Measurements from ENCODE around the gene DGKB. TPM values are rescaled to one million over a fixed set of nuclear protein-coding genes. Genes with fewer than 3 reads are reported as not detected.

Gene DGKB
- total and polyA plus RNA-seq, 2 donors from 2014 or later, result 0.26 to 1.5 TPM

- no peak for TF ChIP-seq CTCF (IDR thresholded peaks at IDR 0.05; ENCODE audit: borderline replicate concordance, extremely low read depth, insufficient read depth)
- intact Hi-C loops (cut with DNase I), result no loop called here
- no peaks in the 10 kb centered on the region for H3K4me1 ChIP-seq (ENCODE audit: control insufficient read depth in 2 of 3, insufficient read depth in 2 of 3, low read depth in 1 of 3, low read length in 3 of 3)
- no peak for FAIRE-seq
- no peak for DNase-seq
- H3K4me3 ChIP-seq (ENCODE audit: low read length in 3 of 3), result no peak overlapping the region
- H3K27ac ChIP-seq (ENCODE audit: low read depth in 2 of 2, low read length in 2 of 2), result no peak overlapping the region
- no peaks in the 10 kb centered on the region for H3K27me3 ChIP-seq (ENCODE audit: control insufficient read depth, insufficient read depth, low read length)
- H3K9me3 ChIP-seq (ENCODE audit: control insufficient read depth in 2 of 3, insufficient read depth in 1 of 3, low read length in 3 of 3), result no peaks in the 10 kb centered on the region
- H3K36me3 ChIP-seq (ENCODE audit: control insufficient read depth in 2 of 3, insufficient read depth in 3 of 3, low read length in 3 of 3), result no peaks in the 10 kb centered on the region
- H3K9ac ChIP-seq (ENCODE audit: low read length in 3 of 3), result no peak overlapping the region
Observed at GRCh38 chr7:14226126-14226525, 676.4 kb downstream of the DGKB start.

- Histone ChIP-seq H3K9ac (ENCODE audit: low read length in 3 of 3) (no peak overlapping the region), H3K9me3 (ENCODE audit: control insufficient read depth in 2 of 3, insufficient read depth in 1 of 3, low read length in 3 of 3) (no peaks in the 10 kb centered on the region), H3K27ac (ENCODE audit: low read depth in 2 of 2, low read length in 2 of 2) (no peak overlapping the region), H3K36me3 (ENCODE audit: control insufficient read depth in 2 of 3, insufficient read depth in 3 of 3, low read length in 3 of 3) (no peaks in the 10 kb centered on the region), H3K4me1 (ENCODE audit: control insufficient read depth in 2 of 3, insufficient read depth in 2 of 3, low read depth in 1 of 3, low read length in 3 of 3) (no peaks in the 10 kb centered on the region), H3K27me3 (ENCODE audit: control insufficient read depth, insufficient read depth, low read length) (no peaks in the 10 kb centered on the region), H3K4me3 (ENCODE audit: low read length in 3 of 3) (no peak overlapping the region)
- TF ChIP-seq CTCF (IDR thresholded peaks at IDR 0.05; ENCODE audit: borderline replicate concordance, extremely low read depth, insufficient read depth), result no peak
- DNase-seq (no peak), FAIRE-seq (no peak)
- intact Hi-C loops (cut with DNase I), result no loop called here
Observed at GRCh38 chr7:14219125-14219524, 683.4 kb downstream of the DGKB start.

- Histone ChIP-seq H3K4me1 (ENCODE audit: control insufficient read depth in 2 of 3, insufficient read depth in 2 of 3, low read depth in 1 of 3, low read length in 3 of 3) (no peaks in the 10 kb centered on the region), H3K9ac (ENCODE audit: low read length in 3 of 3) (no peak overlapping the region), H3K9me3 (ENCODE audit: control insufficient read depth in 2 of 3, insufficient read depth in 1 of 3, low read length in 3 of 3) (no peaks in the 10 kb centered on the region), H3K27me3 (ENCODE audit: control insufficient read depth, insufficient read depth, low read length) (no peaks in the 10 kb centered on the region), H3K27ac (ENCODE audit: low read depth in 2 of 2, low read length in 2 of 2) (no peak overlapping the region), H3K4me3 (ENCODE audit: low read length in 3 of 3) (no peak overlapping the region), H3K36me3 (ENCODE audit: control insufficient read depth in 2 of 3, insufficient read depth in 3 of 3, low read length in 3 of 3) (no peaks in the 10 kb centered on the region)
- FAIRE-seq (no peak), DNase-seq (no peak)
- TF ChIP-seq CTCF (IDR thresholded peaks at IDR 0.05; ENCODE audit: borderline replicate concordance, extremely low read depth, insufficient read depth), result no peak
- intact Hi-C loops (cut with DNase I), result no loop called here
Observed at GRCh38 chr7:14218338-14218737, 684.2 kb downstream of the DGKB start.

- no peak for TF ChIP-seq CTCF (IDR thresholded peaks at IDR 0.05; ENCODE audit: borderline replicate concordance, extremely low read depth, insufficient read depth)
- Histone ChIP-seq H3K9ac (ENCODE audit: low read length in 3 of 3) (no peak overlapping the region), H3K4me1 (ENCODE audit: control insufficient read depth in 2 of 3, insufficient read depth in 2 of 3, low read depth in 1 of 3, low read length in 3 of 3) (no peaks in the 10 kb centered on the region), H3K27me3 (ENCODE audit: control insufficient read depth, insufficient read depth, low read length) (no peaks in the 10 kb centered on the region), H3K4me3 (ENCODE audit: low read length in 3 of 3) (no peak overlapping the region), H3K9me3 (ENCODE audit: control insufficient read depth in 2 of 3, insufficient read depth in 1 of 3, low read length in 3 of 3) (no peaks in the 10 kb centered on the region), H3K27ac (ENCODE audit: low read depth in 2 of 2, low read length in 2 of 2) (no peak overlapping the region), H3K36me3 (ENCODE audit: control insufficient read depth in 2 of 3, insufficient read depth in 3 of 3, low read length in 3 of 3) (no peaks in the 10 kb centered on the region)
- intact Hi-C loops (cut with DNase I), result no loop called here
- DNase-seq, result no peak
- FAIRE-seq, result no peak
Observed at GRCh38 chr7:14209896-14210484, 692.6 kb downstream of the DGKB start.

Measured in kidney (tissue), 14 donors.